ENCODE data around the gene SMARCB1.

SMARCB1 gene

GRCh38 chr22:23791738-23792645 is 5.2 kb downstream of the SMARCB1 start:
- no peak for DNase-seq (ENCODE audit: low spot score)
- peaks cover 21% of the 10 kb centered on the region for H3K4me1 Mint-ChIP-seq (ENCODE audit: low read depth)
- H3K27ac Mint-ChIP-seq = no peak overlapping the region
- peaks cover 34% of the 10 kb centered on the region for H3K36me3 Mint-ChIP-seq (ENCODE audit: low read depth)
- no peak overlapping the region for H3K4me3 Mint-ChIP-seq
- no peaks in the 10 kb centered on the region for H3K9me3 Mint-ChIP-seq
- no peaks in the 10 kb centered on the region for H3K27me3 Mint-ChIP-seq (ENCODE audit: low read depth)

GRCh38 chr22:23793326-23793725 is 6.6 kb downstream of the SMARCB1 start:
- Mint-ChIP-seq H3K36me3 (ENCODE audit: low read depth) (peaks cover 35% of the 10 kb centered on the region), H3K4me3 (no peak overlapping the region), H3K4me1 (ENCODE audit: low read depth) (peaks cover 15% of the 10 kb centered on the region), H3K27me3 (ENCODE audit: low read depth) (no peaks in the 10 kb centered on the region), H3K27ac (no peak overlapping the region), H3K9me3 (no peaks in the 10 kb centered on the region)
- no peak for DNase-seq (ENCODE audit: low spot score)

GRCh38 chr22:23796461-23796860 is 9.7 kb downstream of the SMARCB1 start:
- Mint-ChIP-seq H3K4me3 (no peak overlapping the region), H3K36me3 (ENCODE audit: low read depth) (peaks cover 43% of the 10 kb centered on the region), H3K27ac (no peak overlapping the region), H3K9me3 (no peaks in the 10 kb centered on the region), H3K4me1 (ENCODE audit: low read depth) (peaks cover 4% of the 10 kb centered on the region), H3K27me3 (ENCODE audit: low read depth) (no peaks in the 10 kb centered on the region)
- no peak for DNase-seq (ENCODE audit: low spot score)

GRCh38 chr22:23800297-23801237 is 13.8 kb downstream of the SMARCB1 start:
- Mint-ChIP-seq H3K4me1 (ENCODE audit: low read depth) (no peaks in the 10 kb centered on the region), H3K4me3 (no peak overlapping the region), H3K36me3 (ENCODE audit: low read depth) (peaks cover 51% of the 10 kb centered on the region), H3K27ac (no peak overlapping the region), H3K9me3 (no peaks in the 10 kb centered on the region), H3K27me3 (ENCODE audit: low read depth) (no peaks in the 10 kb centered on the region)
- DNase-seq (ENCODE audit: low spot score) = no peak

- Mint-ChIP-seq H3K9me3 (no peaks in the 10 kb centered on the region), H3K27me3 (ENCODE audit: low read depth) (no peaks in the 10 kb centered on the region), H3K36me3 (ENCODE audit: low read depth) (peaks cover 46% of the 10 kb centered on the region), H3K27ac (no peak overlapping the region), H3K4me1 (ENCODE audit: low read depth) (no peaks in the 10 kb centered on the region), H3K4me3 (no peak overlapping the region)
- no peak for DNase-seq (ENCODE audit: low spot score)
Measured at GRCh38 chr22:23801238-23801821, 14.6 kb downstream of the SMARCB1 start.

- no peak overlapping the region for H3K27ac Mint-ChIP-seq
- H3K4me3 Mint-ChIP-seq = no peak overlapping the region
- no peak for DNase-seq (ENCODE audit: low spot score)
- no peaks in the 10 kb centered on the region for H3K9me3 Mint-ChIP-seq
- H3K36me3 Mint-ChIP-seq (ENCODE audit: low read depth) = peaks cover 42% of the 10 kb centered on the region
- no peaks in the 10 kb centered on the region for H3K27me3 Mint-ChIP-seq (ENCODE audit: low read depth)
- H3K4me1 Mint-ChIP-seq (ENCODE audit: low read depth) = no peaks in the 10 kb centered on the region
Measured at GRCh38 chr22:23801886-23802377, 15.2 kb downstream of the SMARCB1 start.

GRCh38 chr22:23803001-23803819 is 16.4 kb downstream of the SMARCB1 start:
- Mint-ChIP-seq H3K36me3 (ENCODE audit: low read depth) (peaks cover 48% of the 10 kb centered on the region), H3K27me3 (ENCODE audit: low read depth) (no peaks in the 10 kb centered on the region), H3K27ac (peak overlapping the region; percentile 36), H3K9me3 (no peaks in the 10 kb centered on the region), H3K4me3 (no peak overlapping the region), H3K4me1 (ENCODE audit: low read depth) (no peaks in the 10 kb centered on the region)
- no peak for DNase-seq (ENCODE audit: low spot score)

GRCh38 chr22:23804781-23805291 is 18.1 kb downstream of the SMARCB1 start:
- H3K27ac Mint-ChIP-seq = no peak overlapping the region

GRCh38 chr22:23806837-23807236 is 20.1 kb downstream of the SMARCB1 start:
- no peaks in the 10 kb centered on the region for H3K9me3 Mint-ChIP-seq
- H3K36me3 Mint-ChIP-seq (ENCODE audit: low read depth) = peaks cover 30% of the 10 kb centered on the region
- no peaks in the 10 kb centered on the region for H3K27me3 Mint-ChIP-seq (ENCODE audit: low read depth)
- no peak overlapping the region for H3K27ac Mint-ChIP-seq
- no peak for DNase-seq (ENCODE audit: low spot score)
- no peaks in the 10 kb centered on the region for H3K4me1 Mint-ChIP-seq (ENCODE audit: low read depth)
- H3K4me3 Mint-ChIP-seq = no peak overlapping the region

More at GRCh38 chr22:23804781-23805291, 18.1 kb downstream of the SMARCB1 start:
- H3K9me3 Mint-ChIP-seq = no peaks in the 10 kb centered on the region
- no peak overlapping the region for H3K4me3 Mint-ChIP-seq
- peaks cover 44% of the 10 kb centered on the region for H3K36me3 Mint-ChIP-seq (ENCODE audit: low read depth)
- DNase-seq (ENCODE audit: low spot score) = no peak
- no peaks in the 10 kb centered on the region for H3K4me1 Mint-ChIP-seq (ENCODE audit: low read depth)
- no peaks in the 10 kb centered on the region for H3K27me3 Mint-ChIP-seq (ENCODE audit: low read depth)

- no peak overlapping the region for H3K27ac Mint-ChIP-seq
- no peaks in the 10 kb centered on the region for H3K4me1 Mint-ChIP-seq (ENCODE audit: low read depth)
- no peaks in the 10 kb centered on the region for H3K9me3 Mint-ChIP-seq
- H3K4me3 Mint-ChIP-seq = no peak overlapping the region
- DNase-seq (ENCODE audit: low spot score) = no peak
- peaks cover 33% of the 10 kb centered on the region for H3K36me3 Mint-ChIP-seq (ENCODE audit: low read depth)
- no peaks in the 10 kb centered on the region for H3K27me3 Mint-ChIP-seq (ENCODE audit: low read depth)
Measured at GRCh38 chr22:23812378-23812777, 25.6 kb downstream of the SMARCB1 start.

- no peak overlapping the region for H3K4me3 Mint-ChIP-seq
- no peak overlapping the region for H3K27ac Mint-ChIP-seq
- peaks cover 6% of the 10 kb centered on the region for H3K4me1 Mint-ChIP-seq (ENCODE audit: low read depth)
- no peaks in the 10 kb centered on the region for H3K27me3 Mint-ChIP-seq (ENCODE audit: low read depth)
- H3K9me3 Mint-ChIP-seq = no peaks in the 10 kb centered on the region
- DNase-seq (ENCODE audit: low spot score) = no peak
- peaks cover 55% of the 10 kb centered on the region for H3K36me3 Mint-ChIP-seq (ENCODE audit: low read depth)
Measured at GRCh38 chr22:23815541-23816155, 28.9 kb downstream of the SMARCB1 start.

GRCh38 chr22:23816156-23816976 is 29.6 kb downstream of the SMARCB1 start:
- no peaks in the 10 kb centered on the region for H3K27me3 Mint-ChIP-seq (ENCODE audit: low read depth)
- peaks cover 12% of the 10 kb centered on the region for H3K4me1 Mint-ChIP-seq (ENCODE audit: low read depth)
- no peak overlapping the region for H3K27ac Mint-ChIP-seq
- no peak for DNase-seq (ENCODE audit: low spot score)
- peaks cover 62% of the 10 kb centered on the region for H3K36me3 Mint-ChIP-seq (ENCODE audit: low read depth)
- no peak overlapping the region for H3K4me3 Mint-ChIP-seq
- H3K9me3 Mint-ChIP-seq = no peaks in the 10 kb centered on the region
